DND-41 (cell line): ENCODE measurements around the gene TP53RK.

ENCODE experiments used
- ATAC-seq: fragments of 200-7000 bp; cut with Tn5 transposase; 3 replicates; pipeline ENCODE4 v1.9.1; 2021; ENCODE audit warnings: low read depth; ENCODE audit not compliant: insufficient read depth
- DNase-seq: peaks from one replicate; pipeline ENCODE4 v3.0.0-alpha.2; 2020
- H2AFZ ChIP-seq: 2 replicates; pipeline ENCODE4 v1.6.0; 2012; ENCODE audit warnings: low read depth, low read length
- H3K27ac ChIP-seq: 2 replicates; pipeline ENCODE4 v1.5.1; 2012; ENCODE audit warnings: low read length, inconsistent platforms
- H3K27me3 ChIP-seq: fragments of 200-600 bp; sonication (generic); 2 replicates; pipeline ENCODE4 v1.6.0; 2012; ENCODE audit warnings: low read length, mild to moderate bottlenecking, inconsistent platforms; ENCODE audit not compliant: insufficient read depth, poor library complexity
- H3K36me3 ChIP-seq: 2 replicates; pipeline ENCODE4 v1.5.1; 2012; ENCODE audit warnings: low read length, inconsistent platforms; ENCODE audit not compliant: insufficient read depth
- H3K4me1 ChIP-seq: 2 replicates; pipeline ENCODE4 v1.5.1; 2012; ENCODE audit warnings: mild to moderate bottlenecking, low read length; ENCODE audit not compliant: insufficient read depth
- H3K4me2 ChIP-seq: 2 replicates; pipeline ENCODE4 v1.6.0; 2012; ENCODE audit warnings: mild to moderate bottlenecking, moderate library complexity, low read length, inconsistent platforms; ENCODE audit not compliant: insufficient read depth
- H3K4me3 ChIP-seq, 2 experiments: fragments of 200-600 bp in 1 of 2; shearing (Covaris generic) in 1 of 2; 2 replicates each; pipeline ENCODE4 v1.5.1; 2012 to 2016; ENCODE audit warnings: inconsistent platforms in 2 of 2, low read length in 2 of 2, mild to moderate bottlenecking in 2 of 2, low read depth in 1 of 2, moderate library complexity in 1 of 2
- H3K79me2 ChIP-seq: 2 replicates; pipeline ENCODE4 v1.6.0; 2012; ENCODE audit warnings: low read length, inconsistent platforms; ENCODE audit not compliant: insufficient read depth
- H3K9ac ChIP-seq: 2 replicates; pipeline ENCODE4 v1.6.0; 2012; ENCODE audit warnings: low read depth, mild to moderate bottlenecking, inconsistent platforms, low read length, moderate library complexity
- H3K9me3 ChIP-seq: 2 replicates; pipeline ENCODE4 v1.5.1; 2012; ENCODE audit warnings: low read length, moderate library complexity, mild to moderate bottlenecking, inconsistent platforms; ENCODE audit not compliant: insufficient read depth, severe bottlenecking
- H4K20me1 ChIP-seq: 2 replicates; pipeline ENCODE4 v1.6.0; 2012; ENCODE audit warnings: low read length; ENCODE audit not compliant: insufficient read depth
- EZH2 ChIP-seq: IDR thresholded peaks from 3 replicates; pipeline ENCODE4 v1.6.1; 2012; ENCODE audit warnings: borderline replicate concordance, low read depth, mild to moderate bottlenecking, moderate library complexity, low read length, inconsistent platforms; ENCODE audit not compliant: severe bottlenecking
- TF ChIP-seq, protein P1 (sequence below): IDR thresholded peaks from 2 replicates; pipeline ENCODE4 v1.5.1; 2012; ENCODE audit warnings: borderline replicate concordance, low read length, moderate library complexity, mild to moderate bottlenecking; ENCODE audit not compliant: poor library complexity, severe bottlenecking; ENCODE audit errors: extremely low read depth

TP53RK gene

DNA sequence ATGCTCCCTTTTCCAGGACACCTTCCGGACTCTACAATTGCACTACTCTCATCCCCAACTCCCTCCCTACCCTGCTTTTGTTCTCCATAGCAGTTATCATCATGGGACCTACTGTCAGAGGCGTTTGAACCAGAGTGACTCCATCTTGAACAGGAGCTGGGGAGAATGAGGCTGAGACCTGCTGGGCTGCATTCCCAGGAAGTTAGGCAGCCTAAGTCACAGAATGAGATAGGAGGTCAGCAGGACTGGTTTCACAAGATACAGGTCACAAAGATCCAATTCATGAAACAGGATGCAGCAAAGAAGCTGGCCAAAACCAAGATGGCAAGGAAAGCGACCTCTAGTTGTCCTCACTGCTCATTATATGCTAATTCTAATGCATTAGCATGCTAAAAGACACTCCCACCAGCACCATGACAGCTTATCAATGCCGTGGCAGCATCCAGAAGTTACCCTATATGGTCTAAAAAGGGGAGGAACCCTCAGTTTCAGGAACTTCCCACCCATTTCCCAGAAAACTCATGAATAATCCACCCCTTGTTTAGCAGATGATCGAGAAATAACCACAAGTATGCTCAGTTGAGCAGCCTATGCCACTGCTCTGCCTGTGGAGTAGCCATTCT is 53.6 kb downstream of the TP53RK start:
- H3K9ac ChIP-seq: no peak overlapping the region
- H3K79me2 ChIP-seq: no peaks in the 10 kb centered on the region
- ATAC-seq (no peak), DNase-seq (no peak)
- no peaks in the 10 kb centered on the region; the same call in 1 of the 2 replicates for H4K20me1 ChIP-seq
- no peak overlapping the region for H3K4me3 ChIP-seq
- no peaks in the 10 kb centered on the region for H3K36me3 ChIP-seq
- no peaks in the 10 kb centered on the region for H3K9me3 ChIP-seq
- H3K27ac ChIP-seq: no peak overlapping the region
- TF ChIP-seq, protein P1, sequence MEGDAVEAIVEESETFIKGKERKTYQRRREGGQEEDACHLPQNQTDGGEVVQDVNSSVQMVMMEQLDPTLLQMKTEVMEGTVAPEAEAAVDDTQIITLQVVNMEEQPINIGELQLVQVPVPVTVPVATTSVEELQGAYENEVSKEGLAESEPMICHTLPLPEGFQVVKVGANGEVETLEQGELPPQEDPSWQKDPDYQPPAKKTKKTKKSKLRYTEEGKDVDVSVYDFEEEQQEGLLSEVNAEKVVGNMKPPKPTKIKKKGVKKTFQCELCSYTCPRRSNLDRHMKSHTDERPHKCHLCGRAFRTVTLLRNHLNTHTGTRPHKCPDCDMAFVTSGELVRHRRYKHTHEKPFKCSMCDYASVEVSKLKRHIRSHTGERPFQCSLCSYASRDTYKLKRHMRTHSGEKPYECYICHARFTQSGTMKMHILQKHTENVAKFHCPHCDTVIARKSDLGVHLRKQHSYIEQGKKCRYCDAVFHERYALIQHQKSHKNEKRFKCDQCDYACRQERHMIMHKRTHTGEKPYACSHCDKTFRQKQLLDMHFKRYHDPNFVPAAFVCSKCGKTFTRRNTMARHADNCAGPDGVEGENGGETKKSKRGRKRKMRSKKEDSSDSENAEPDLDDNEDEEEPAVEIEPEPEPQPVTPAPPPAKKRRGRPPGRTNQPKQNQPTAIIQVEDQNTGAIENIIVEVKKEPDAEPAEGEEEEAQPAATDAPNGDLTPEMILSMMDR: no peak
- TF ChIP-seq EZH2: no peak
- H3K4me1 ChIP-seq: no peaks in the 10 kb centered on the region
- H3K27me3 ChIP-seq: peaks cover 9% of the 10 kb centered on the region
- no peak overlapping the region for H3K4me2 ChIP-seq
- no peak overlapping the region for H2AFZ ChIP-seq

DNA sequence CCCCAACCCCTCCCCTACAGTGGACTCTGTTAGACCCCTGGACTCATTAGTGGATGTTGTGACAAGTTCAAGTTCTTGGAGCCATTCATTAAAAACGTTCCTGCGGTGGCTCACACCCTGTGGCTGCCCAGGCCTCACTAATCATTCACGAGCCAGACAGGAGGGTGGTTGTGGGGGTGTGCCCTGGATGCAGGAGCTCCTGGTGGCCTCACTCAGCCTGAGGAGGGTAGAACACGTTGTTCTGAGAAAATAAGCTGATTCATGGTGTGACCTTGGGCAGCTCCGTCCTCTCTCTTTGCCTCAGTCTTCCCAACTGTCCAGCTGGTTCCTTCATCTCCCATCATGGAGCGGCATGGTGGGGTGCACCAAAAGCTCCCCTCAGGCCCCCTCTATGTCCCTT is 54.7 kb downstream of the TP53RK start:
- Histone ChIP-seq H3K9me3 (no peaks in the 10 kb centered on the region), H3K27ac (no peak overlapping the region), H3K36me3 (no peaks in the 10 kb centered on the region), H2AFZ (no peak overlapping the region), H3K9ac (no peak overlapping the region), H4K20me1 (no peaks in the 10 kb centered on the region), H3K4me1 (no peaks in the 10 kb centered on the region), H3K27me3 (peaks cover under 1% of the 10 kb centered on the region), H3K4me3 (no peak overlapping the region), H3K4me2 (no peak overlapping the region), H3K79me2 (no peaks in the 10 kb centered on the region)
- no peak for ATAC-seq
- no peak for DNase-seq
- TF ChIP-seq, protein P1: no peak
- TF ChIP-seq EZH2: no peak
